GM18951 (cell line): Measurements from ENCODE around the gene TFEB.
"Not testable (repeated sequence)": the region's sequence is repeated elsewhere in the genome, so short reads cannot be mapped to it uniquely, and the experiment has no call there.

Experiments
- POLR2A ChIP-seq: IDR thresholded peaks from 4 replicates; pipeline ENCODE4 v1.6.1; 2011; ENCODE audit warnings: mild to moderate bottlenecking; ENCODE audit not compliant: insufficient read length, insufficient read depth; ENCODE audit errors: extremely low read depth
- in situ Hi-C: fragments of 300-500 bp; cut with MboI; formaldehyde crosslinking; loops from one replicate; pipeline ENCODE4 v1.12.0; 2022; ENCODE audit warnings: low sequenced_read_pairs, mixed read lengths, inconsistent platforms; ENCODE audit not compliant: unreplicated experiment

The TFEB gene

GRCh38 chr6:41771058-41771983 is 35.9 kb upstream of the TFEB start:
- in situ Hi-C loops: no loop called here
- TF ChIP-seq POLR2A: no peak

GRCh38 chr6:41770381-41771057 is 35.1 kb upstream of the TFEB start:
- in situ Hi-C loops: no loop called here
- TF ChIP-seq POLR2A: no peak

GRCh38 chr6:41769376-41769775 is 34.0 kb upstream of the TFEB start:
- no peak for TF ChIP-seq POLR2A

GRCh38 chr6:41768545-41769308 is 33.3 kb upstream of the TFEB start:
- no peak for TF ChIP-seq POLR2A
- in situ Hi-C loops: no loop called here

More at GRCh38 chr6:41769376-41769775, 34.0 kb upstream of the TFEB start:
- in situ Hi-C loops: no loop called here

GRCh38 chr6:41767112-41767833 is 31.9 kb upstream of the TFEB start:
- no peak for TF ChIP-seq POLR2A
- in situ Hi-C loops: no loop called here

- in situ Hi-C loops: not testable (repeated sequence)
These were observed 30.7 kb upstream of the TFEB start for GRCh38 chr6:41766043-41766664.

- in situ Hi-C loops: no loop called here
- no peak for TF ChIP-seq POLR2A
These were observed 28.1 kb upstream of the TFEB start for GRCh38 chr6:41763470-41763869.

GRCh38 chr6:41759905-41760579 is 24.6 kb upstream of the TFEB start:
- TF ChIP-seq POLR2A: no peak
- in situ Hi-C loops: no loop called here

- TF ChIP-seq POLR2A: no peak
These were observed 23.9 kb upstream of the TFEB start for GRCh38 chr6:41759106-41759904.

GRCh38 chr6:41758641-41759035 is 23.2 kb upstream of the TFEB start:
- in situ Hi-C loops: no loop called here
- no peak for TF ChIP-seq POLR2A

More at GRCh38 chr6:41759106-41759904, 23.9 kb upstream of the TFEB start:
- in situ Hi-C loops: no loop called here

GRCh38 chr6:41757931-41758640 is 22.7 kb upstream of the TFEB start:
- TF ChIP-seq POLR2A: no peak
- in situ Hi-C loops: no loop called here

GRCh38 chr6:41757271-41757670 is 21.9 kb upstream of the TFEB start:
- in situ Hi-C loops: no loop called here
- no peak for TF ChIP-seq POLR2A
